ENCODE results near the gene PUS1. TPM values are rescaled to one million over a fixed set of nuclear protein-coding genes. Genes with fewer than 3 reads are reported as not detected.

The PUS1 gene
- total RNA-seq, 1 donor from 2014 or later = 18.8 TPM

DNA sequence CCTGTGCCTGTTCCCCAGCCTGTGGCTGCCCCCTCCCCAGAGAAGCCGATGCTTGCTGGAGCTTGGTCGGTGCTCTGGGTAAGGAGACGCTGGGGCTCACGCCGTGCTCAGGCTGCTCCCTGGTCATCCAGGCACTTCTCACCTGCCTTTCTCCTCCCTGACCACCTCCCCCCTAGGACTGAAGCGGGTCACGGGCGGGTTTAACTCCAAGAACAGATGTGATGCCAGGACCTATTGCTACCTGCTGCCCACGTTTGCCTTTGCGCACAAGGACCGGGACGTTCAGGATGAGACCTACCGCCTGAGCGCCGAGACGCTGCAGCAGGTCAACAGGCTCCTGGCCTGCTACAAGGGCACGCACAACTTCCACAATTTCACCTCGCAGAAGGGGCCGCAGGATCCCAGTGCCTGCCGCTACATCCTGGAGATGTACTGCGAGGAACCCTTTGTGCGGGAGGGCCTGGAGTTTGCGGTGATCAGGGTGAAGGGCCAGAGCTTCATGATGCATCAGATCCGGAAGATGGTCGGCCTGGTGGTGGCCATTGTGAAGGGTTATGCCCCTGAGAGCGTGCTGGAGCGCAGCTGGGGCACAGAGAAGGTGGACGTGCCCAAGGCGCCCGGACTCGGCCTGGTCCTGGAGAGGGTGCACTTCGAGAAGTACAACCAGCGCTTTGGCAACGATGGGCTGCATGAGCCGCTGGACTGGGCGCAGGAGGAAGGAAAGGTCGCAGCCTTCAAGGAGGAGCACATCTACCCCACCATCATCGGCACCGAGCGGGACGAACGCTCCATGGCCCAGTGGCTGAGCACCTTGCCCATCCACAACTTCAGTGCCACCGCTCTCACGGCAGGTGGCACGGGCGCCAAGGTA, 12.3 kb downstream of the PUS1 start:
- peaks cover 14% of the 10 kb centered on the region for H3K36me3 Mint-ChIP-seq (ENCODE audit: unreplicated experiment)
- no peak overlapping the region for H3K4me3 Mint-ChIP-seq (ENCODE audit: unreplicated experiment)
- no peaks in the 10 kb centered on the region for H3K4me1 Mint-ChIP-seq (ENCODE audit: unreplicated experiment)
- no peak overlapping the region for H3K27ac Mint-ChIP-seq (ENCODE audit: unreplicated experiment)
- TF ChIP-seq, protein P1, sequence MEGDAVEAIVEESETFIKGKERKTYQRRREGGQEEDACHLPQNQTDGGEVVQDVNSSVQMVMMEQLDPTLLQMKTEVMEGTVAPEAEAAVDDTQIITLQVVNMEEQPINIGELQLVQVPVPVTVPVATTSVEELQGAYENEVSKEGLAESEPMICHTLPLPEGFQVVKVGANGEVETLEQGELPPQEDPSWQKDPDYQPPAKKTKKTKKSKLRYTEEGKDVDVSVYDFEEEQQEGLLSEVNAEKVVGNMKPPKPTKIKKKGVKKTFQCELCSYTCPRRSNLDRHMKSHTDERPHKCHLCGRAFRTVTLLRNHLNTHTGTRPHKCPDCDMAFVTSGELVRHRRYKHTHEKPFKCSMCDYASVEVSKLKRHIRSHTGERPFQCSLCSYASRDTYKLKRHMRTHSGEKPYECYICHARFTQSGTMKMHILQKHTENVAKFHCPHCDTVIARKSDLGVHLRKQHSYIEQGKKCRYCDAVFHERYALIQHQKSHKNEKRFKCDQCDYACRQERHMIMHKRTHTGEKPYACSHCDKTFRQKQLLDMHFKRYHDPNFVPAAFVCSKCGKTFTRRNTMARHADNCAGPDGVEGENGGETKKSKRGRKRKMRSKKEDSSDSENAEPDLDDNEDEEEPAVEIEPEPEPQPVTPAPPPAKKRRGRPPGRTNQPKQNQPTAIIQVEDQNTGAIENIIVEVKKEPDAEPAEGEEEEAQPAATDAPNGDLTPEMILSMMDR (IDR thresholded peaks at IDR 0.05) = no peak
- H3K9me3 Mint-ChIP-seq (ENCODE audit: unreplicated experiment) = no peaks in the 10 kb centered on the region
- H3K27me3 Mint-ChIP-seq (ENCODE audit: unreplicated experiment) = no peaks in the 10 kb centered on the region
- no peak for DNase-seq (ENCODE audit: extremely low spot score, unreplicated experiment)

DNA sequence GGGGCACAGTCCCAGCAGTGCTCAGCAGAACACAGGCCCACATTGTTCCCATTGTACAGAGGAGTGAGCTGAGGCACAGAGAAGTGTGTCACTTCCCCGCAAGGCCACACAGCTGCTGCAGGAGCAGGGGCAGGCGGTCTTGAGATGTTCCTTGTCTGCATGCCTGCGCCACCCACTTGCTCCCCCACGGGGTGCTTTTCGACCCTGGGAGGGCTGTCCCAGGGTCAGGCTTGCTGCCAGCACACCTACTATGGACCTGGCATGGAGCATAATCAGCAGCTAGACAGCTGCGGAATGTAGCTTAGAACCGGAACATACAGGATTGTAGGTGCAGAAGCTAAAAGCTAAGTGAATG, 12.9 kb downstream of the PUS1 start:
- Mint-ChIP-seq H3K4me3 (ENCODE audit: unreplicated experiment) (no peak overlapping the region), H3K9me3 (ENCODE audit: unreplicated experiment) (no peaks in the 10 kb centered on the region), H3K4me1 (ENCODE audit: unreplicated experiment) (no peaks in the 10 kb centered on the region), H3K27me3 (ENCODE audit: unreplicated experiment) (no peaks in the 10 kb centered on the region), H3K27ac (ENCODE audit: unreplicated experiment) (no peak overlapping the region), H3K36me3 (ENCODE audit: unreplicated experiment) (peaks cover 14% of the 10 kb centered on the region)
- DNase-seq (ENCODE audit: extremely low spot score, unreplicated experiment) = no peak
- TF ChIP-seq, protein P1 (IDR thresholded peaks at IDR 0.05) = no peak

DNA sequence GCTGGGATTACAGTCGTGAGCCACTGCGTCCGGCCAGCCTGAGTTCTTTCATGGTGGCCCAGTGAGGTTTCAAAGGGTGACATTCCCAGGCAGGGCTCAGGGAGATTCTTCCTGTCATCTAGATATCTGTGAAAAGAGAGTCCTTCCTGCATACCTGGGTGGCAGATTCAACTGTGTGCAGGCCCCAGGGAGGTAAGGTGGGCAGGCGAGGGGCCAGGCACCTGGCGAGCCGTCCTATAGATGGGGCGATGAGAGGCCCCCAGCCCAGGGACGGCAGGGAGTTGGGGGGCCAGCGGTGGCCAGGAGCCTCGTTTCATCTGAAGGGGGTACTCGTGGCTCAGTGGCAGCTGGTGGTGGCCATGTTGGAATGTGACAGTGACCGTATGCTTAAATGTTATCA, 13.6 kb downstream of the PUS1 start:
- Mint-ChIP-seq H3K27ac (ENCODE audit: unreplicated experiment) (no peak overlapping the region), H3K27me3 (ENCODE audit: unreplicated experiment) (no peaks in the 10 kb centered on the region), H3K4me3 (ENCODE audit: unreplicated experiment) (no peak overlapping the region), H3K36me3 (ENCODE audit: unreplicated experiment) (peaks cover 14% of the 10 kb centered on the region), H3K9me3 (ENCODE audit: unreplicated experiment) (no peaks in the 10 kb centered on the region), H3K4me1 (ENCODE audit: unreplicated experiment) (peaks cover 1% of the 10 kb centered on the region)
- TF ChIP-seq, protein P1 (IDR thresholded peaks at IDR 0.05) = no peak
- no peak for DNase-seq (ENCODE audit: extremely low spot score, unreplicated experiment)

DNA sequence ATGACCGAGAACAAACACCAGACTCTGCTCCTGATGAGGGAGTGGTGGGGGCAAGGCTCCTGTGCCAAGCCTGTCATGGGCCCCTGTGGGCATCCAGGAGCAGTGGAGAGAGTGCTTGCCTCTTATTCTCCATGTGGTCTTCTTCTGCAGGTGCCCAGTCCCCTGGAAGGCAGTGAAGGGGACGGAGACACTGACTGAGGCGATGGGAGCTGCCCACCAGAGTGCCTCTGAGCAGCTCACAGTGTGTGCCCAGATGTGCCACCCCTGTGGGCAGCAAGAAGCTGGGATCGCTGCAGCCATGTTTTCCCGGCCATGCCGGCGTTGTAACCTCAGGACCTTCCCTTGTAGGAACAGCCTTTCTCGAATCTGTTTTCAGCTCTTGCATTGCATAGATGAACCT, 14.3 kb downstream of the PUS1 start:
- Mint-ChIP-seq H3K27ac (ENCODE audit: unreplicated experiment) (no peak overlapping the region), H3K4me3 (ENCODE audit: unreplicated experiment) (no peak overlapping the region), H3K4me1 (ENCODE audit: unreplicated experiment) (peaks cover 6% of the 10 kb centered on the region), H3K36me3 (ENCODE audit: unreplicated experiment) (peaks cover 14% of the 10 kb centered on the region), H3K9me3 (ENCODE audit: unreplicated experiment) (no peaks in the 10 kb centered on the region), H3K27me3 (ENCODE audit: unreplicated experiment) (no peaks in the 10 kb centered on the region)
- DNase-seq (ENCODE audit: extremely low spot score, unreplicated experiment) = no peak
- TF ChIP-seq, protein P1 (IDR thresholded peaks at IDR 0.05) = no peak

DNA sequence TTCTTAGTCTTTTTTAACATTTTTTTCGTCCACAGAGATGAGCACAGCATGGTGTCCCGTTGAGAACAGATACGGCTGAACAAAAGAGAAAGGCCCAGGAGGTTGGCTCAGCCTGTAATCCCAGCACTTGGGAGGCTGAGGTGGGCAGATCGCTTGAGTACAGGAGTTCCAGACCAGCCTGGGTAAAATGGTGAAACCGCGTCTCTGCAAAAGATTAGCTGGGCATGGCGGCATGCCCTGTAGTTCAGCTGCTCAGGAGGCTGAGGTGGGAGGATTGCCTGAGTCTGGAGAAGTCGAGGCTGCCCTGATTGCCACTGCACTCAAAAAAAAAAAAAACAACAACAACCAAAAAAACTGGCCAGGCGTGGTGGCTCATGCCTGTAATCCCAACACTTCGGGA, 14.8 kb downstream of the PUS1 start:
- Mint-ChIP-seq H3K27me3 (ENCODE audit: unreplicated experiment) (no peaks in the 10 kb centered on the region), H3K27ac (ENCODE audit: unreplicated experiment) (no peak overlapping the region), H3K36me3 (ENCODE audit: unreplicated experiment) (peaks cover 14% of the 10 kb centered on the region), H3K4me3 (ENCODE audit: unreplicated experiment) (no peak overlapping the region), H3K9me3 (ENCODE audit: unreplicated experiment) (no peaks in the 10 kb centered on the region), H3K4me1 (ENCODE audit: unreplicated experiment) (peaks cover 6% of the 10 kb centered on the region)
- peak; percentile 59 for DNase-seq (ENCODE audit: extremely low spot score, unreplicated experiment)
- TF ChIP-seq, protein P1 (IDR thresholded peaks at IDR 0.05) = no peak
